ENCODE measurements around the gene TSPAN3.

GRCh38 chr15:77033729-77034671 lies 36.9 kb downstream of the TSPAN3 start:
- TF ChIP-seq REST (IDR thresholded peaks at IDR 0.05; ENCODE audit: low read depth) (no peak), TEAD4 (IDR thresholded peaks at IDR 0.05) (no peak), EP300 (IDR thresholded peaks at IDR 0.05; ENCODE audit: borderline replicate concordance) (no peak), RAD21 (IDR thresholded peaks at IDR 0.05; ENCODE audit: low read depth) (no peak), FOXM1 (IDR thresholded peaks at IDR 0.05; ENCODE audit: borderline replicate concordance, low read depth) (no peak), YY1 (IDR thresholded peaks at IDR 0.05; ENCODE audit: low read depth) (no peak), ZBTB7A (IDR thresholded peaks at IDR 0.05; ENCODE audit: low read depth) (no peak)
